Mesenchymal stem cell (in vitro differentiated cells and primary cell): Measurements from ENCODE around the gene MOGAT1.
A peak's percentile ranks its signal among the peaks of the same experiment; 100 is the strongest.

Source experiments
- DNase-seq: peaks from one replicate; pipeline ENCODE4 v3.0.0-alpha.2; 2013
- H2AFZ ChIP-seq: one replicate; pipeline ENCODE4 v1.6.1; 2013; ENCODE audit warnings: low read depth, mild to moderate bottlenecking, control low read depth, inconsistent platforms, low read length, moderate library complexity
- H2AK5ac ChIP-seq: 2 replicates; pipeline ENCODE4 v1.6.1; 2013; ENCODE audit warnings: low read length, moderate library complexity, mild to moderate bottlenecking, inconsistent platforms; ENCODE audit not compliant: severe bottlenecking
- H2BK120ac ChIP-seq: one replicate; pipeline ENCODE4 v1.6.1; 2013; ENCODE audit warnings: low read depth, mild to moderate bottlenecking, inconsistent platforms, low read length, moderate library complexity
- H2BK12ac ChIP-seq, 2 experiments: one replicate each; pipeline ENCODE4 v1.6.1; 2013; ENCODE audit warnings: inconsistent platforms in 2 of 2, low read length in 2 of 2, mild to moderate bottlenecking in 2 of 2, moderate library complexity in 2 of 2, control low read depth in 1 of 2
- H2BK15ac ChIP-seq: one replicate; pipeline ENCODE4 v1.6.1; 2013; ENCODE audit warnings: mild to moderate bottlenecking, low read depth, inconsistent platforms; ENCODE audit not compliant: poor library complexity, severe bottlenecking
- H2BK5ac ChIP-seq: 2 replicates; pipeline ENCODE4 v1.6.1; 2013; ENCODE audit warnings: low read depth, mild to moderate bottlenecking, low read length, control low read depth, inconsistent platforms; ENCODE audit not compliant: poor library complexity, severe bottlenecking
- H3K14ac ChIP-seq, 2 experiments: one replicate each; pipeline ENCODE4 v1.6.1; 2013; ENCODE audit warnings: inconsistent platforms in 2 of 2, low read length in 2 of 2, control low read depth in 1 of 2, mild to moderate bottlenecking in 1 of 2, moderate library complexity in 1 of 2
- H3K18ac ChIP-seq, 2 experiments: one replicate each; pipeline ENCODE4 v1.6.1; 2013; ENCODE audit warnings: inconsistent platforms in 2 of 2, low read length in 2 of 2, control low read depth in 1 of 2, low read depth in 1 of 2, mild to moderate bottlenecking in 1 of 2
- H3K23ac ChIP-seq, 2 experiments: one replicate each; pipeline ENCODE4 v1.6.1; 2013; ENCODE audit warnings: inconsistent platforms in 2 of 2, low read length in 2 of 2, mild to moderate bottlenecking in 2 of 2, moderate library complexity in 2 of 2, control low read depth in 1 of 2
- H3K27ac ChIP-seq: 2 replicates; pipeline ENCODE4 v1.5.1; 2013; ENCODE audit warnings: mild to moderate bottlenecking, moderate library complexity, low read length, control low read depth, inconsistent platforms; ENCODE audit not compliant: poor library complexity, severe bottlenecking
- H3K27me3 ChIP-seq, 2 experiments: 2 replicates each; pipeline versions ENCODE4 v1.6.1 to v1.7.0; 2013; ENCODE audit warnings: low read length in 2 of 2, mild to moderate bottlenecking in 2 of 2, moderate library complexity in 2 of 2, control low read depth in 1 of 2, inconsistent platforms in 1 of 2; ENCODE audit not compliant: control insufficient read depth in 1 of 2, insufficient read depth in 1 of 2
- H3K36me3 ChIP-seq, 2 experiments: 2 replicates each; pipeline versions ENCODE4 v1.6.1 to v1.7.0; 2013; ENCODE audit warnings: low read length in 2 of 2, control low read depth in 1 of 2, inconsistent platforms in 1 of 2, low read depth in 1 of 2, mild to moderate bottlenecking in 1 of 2; ENCODE audit not compliant: insufficient read depth in 2 of 2, control insufficient read depth in 1 of 2
- H3K4ac ChIP-seq, 2 experiments: one replicate each; pipeline ENCODE4 v1.6.1; 2013; ENCODE audit warnings: inconsistent platforms in 2 of 2, low read length in 2 of 2, mild to moderate bottlenecking in 2 of 2, moderate library complexity in 2 of 2, control low read depth in 1 of 2, low read depth in 1 of 2
- H3K4me1 ChIP-seq: 2 replicates; pipeline ENCODE4 v1.6.1; 2013; ENCODE audit warnings: low read depth, low read length, control low read depth; ENCODE audit not compliant: control insufficient read depth, insufficient read depth
- H3K4me2 ChIP-seq: 2 replicates; pipeline ENCODE4 v1.6.1; 2013; ENCODE audit warnings: low read length, mild to moderate bottlenecking, inconsistent platforms; ENCODE audit not compliant: poor library complexity, severe bottlenecking
- H3K4me3 ChIP-seq, 2 experiments: 2 replicates each; pipeline versions ENCODE4 v1.5.1 to v1.7.0; 2013; ENCODE audit warnings: low read length in 2 of 2, mild to moderate bottlenecking in 2 of 2, control low read depth in 1 of 2, low read depth in 1 of 2; ENCODE audit not compliant: insufficient read depth in 1 of 2
- H3K79me1 ChIP-seq: replicated peaks from 2 replicates; pipeline ENCODE4 v1.6.1; 2013; ENCODE audit warnings: mild to moderate bottlenecking, control low read depth, low read length, inconsistent platforms; ENCODE audit not compliant: poor library complexity, severe bottlenecking
- H3K9ac ChIP-seq: 2 replicates; pipeline ENCODE4 v1.7.0; 2013; ENCODE audit warnings: mild to moderate bottlenecking, low read length, moderate library complexity
- H3K9me3 ChIP-seq: 2 replicates; pipeline ENCODE4 v1.7.0; 2013; ENCODE audit warnings: mild to moderate bottlenecking, low read length; ENCODE audit not compliant: control insufficient read depth
- H4K8ac ChIP-seq: one replicate; pipeline ENCODE4 v1.6.1; 2013; ENCODE audit warnings: inconsistent platforms, mild to moderate bottlenecking, low read length, moderate library complexity
- H4K91ac ChIP-seq: one replicate; pipeline ENCODE4 v1.6.1; 2013; ENCODE audit warnings: mild to moderate bottlenecking, low read length, inconsistent platforms
- WGBS: methylation state at CpG from one replicate; pipeline ENCODE4 v1.1.7; 2013; ENCODE audit warnings: mixed read lengths; 5-methylcytosine and 5-hydroxymethylcytosine counted together

Gene MOGAT1

DNA sequence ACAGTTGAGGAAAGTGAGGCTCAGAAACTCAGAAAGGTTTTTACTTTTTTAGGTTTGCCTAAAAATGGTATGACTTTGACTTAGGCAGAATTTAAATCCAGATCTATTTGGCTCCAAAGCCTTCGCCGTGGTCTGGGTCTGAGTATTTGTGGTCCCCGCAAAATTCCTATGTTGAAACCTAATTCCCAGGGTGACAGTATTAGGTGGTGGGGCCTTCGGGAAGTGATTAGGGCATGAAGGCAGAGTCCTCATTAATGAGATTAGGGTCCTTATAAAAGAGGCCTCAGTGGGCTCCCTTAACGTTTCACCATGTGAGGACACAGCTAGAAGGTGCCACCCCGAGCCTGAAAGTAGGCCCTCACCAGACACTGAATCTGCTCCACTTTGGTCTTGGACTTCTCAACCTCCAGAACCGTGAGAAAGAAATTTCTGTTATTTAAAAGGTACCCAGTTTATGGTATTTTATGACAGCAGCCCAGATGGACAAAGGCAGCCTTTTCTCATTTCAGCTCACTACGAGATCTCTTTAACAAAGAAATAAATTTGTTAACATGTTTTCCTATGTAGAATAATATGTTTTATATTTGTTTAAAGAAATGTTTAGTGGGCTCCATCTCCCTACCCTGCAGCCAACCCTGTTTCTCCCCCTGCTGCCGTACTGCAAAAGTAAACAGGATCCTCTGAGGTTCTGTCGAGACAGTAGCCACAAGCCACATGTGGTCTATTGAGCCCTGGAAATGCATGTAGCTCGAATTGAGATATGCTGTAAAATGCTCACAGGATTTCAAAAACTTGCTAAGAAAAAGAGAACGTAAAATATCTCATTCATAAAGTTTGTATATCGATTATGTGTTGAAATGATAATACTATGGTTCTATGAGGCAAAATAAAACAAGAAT is 80.6 kb downstream of the MOGAT1 start:
- 78% methylated on average over 10 of the region's 13 CpGs for WGBS

DNA sequence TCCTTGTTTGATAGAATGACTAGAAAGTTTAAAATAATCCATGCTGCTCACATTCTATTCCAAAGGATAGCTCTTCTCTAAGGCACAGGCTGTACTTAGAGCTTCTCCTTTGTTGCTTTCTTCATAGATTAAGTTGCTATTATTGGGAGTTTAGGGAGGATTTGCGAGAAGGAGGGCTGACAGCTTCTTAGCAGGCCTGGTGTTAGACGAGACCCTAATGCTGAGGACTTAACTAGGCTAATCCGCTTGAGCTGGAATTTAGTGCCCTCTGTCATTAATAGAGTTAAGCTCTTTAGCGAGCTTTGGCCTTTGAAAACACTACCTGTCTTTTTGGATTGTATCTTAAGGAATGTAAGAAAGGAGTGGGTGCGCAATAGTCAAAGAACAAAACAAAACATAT is 81.3 kb downstream of the MOGAT1 start:
- Histone ChIP-seq H3K23ac (no peak overlapping the region), H3K36me3 (no peaks in the 10 kb centered on the region), H2BK120ac (no peak overlapping the region), H3K27me3 (no peaks in the 10 kb centered on the region), H3K79me1 (no peaks in the 10 kb centered on the region), H2BK5ac (no peak overlapping the region), H3K9ac (no peak overlapping the region), H4K8ac (no peak overlapping the region), H3K4ac (no peak overlapping the region), H2AFZ (no peak overlapping the region), H3K18ac (no peak overlapping the region), H3K14ac (no peak overlapping the region), H3K4me2 (no peak overlapping the region), H2AK5ac (no peak overlapping the region), H3K9me3 (no peaks in the 10 kb centered on the region), H2BK15ac (no peak overlapping the region), H3K4me1 (peaks cover 7% of the 10 kb centered on the region), H2BK12ac (no peak overlapping the region), H4K91ac (no peak overlapping the region), H3K4me3 (no peak overlapping the region), H3K27ac (no peak overlapping the region)
- peak; percentile 8 for DNase-seq
- WGBS, result 75% methylated on average over 4 of the region's 5 CpGs

More for the DNA sequence above, 80.6 kb downstream of the MOGAT1 start:
- H2BK12ac ChIP-seq, result no peak overlapping the region
- peak overlapping the region; percentile 10 for H2AK5ac ChIP-seq
- H3K14ac ChIP-seq, result no peak overlapping the region
- no peak overlapping the region for H3K27ac ChIP-seq
- H3K23ac ChIP-seq, result no peak overlapping the region
- no peaks in the 10 kb centered on the region for H3K9me3 ChIP-seq
- no peak overlapping the region for H4K8ac ChIP-seq
- no peak overlapping the region for H2BK5ac ChIP-seq
- H4K91ac ChIP-seq, result no peak overlapping the region
- H3K9ac ChIP-seq, result no peak overlapping the region
- H3K18ac ChIP-seq, result no peak overlapping the region
- H3K4me2 ChIP-seq, result no peak overlapping the region
- H3K79me1 ChIP-seq, result no peaks in the 10 kb centered on the region
- H3K4me3 ChIP-seq, result no peak overlapping the region
- H3K4ac ChIP-seq, result no peak overlapping the region
- peak overlapping the region; percentile 37 for H2BK15ac ChIP-seq
- no peaks in the 10 kb centered on the region for H3K27me3 ChIP-seq
- no peak overlapping the region for H2AFZ ChIP-seq
- DNase-seq, result peak; percentile 8
- H2BK120ac ChIP-seq, result no peak overlapping the region
- H3K4me1 ChIP-seq, result peaks cover 7% of the 10 kb centered on the region
- H3K36me3 ChIP-seq, result no peaks in the 10 kb centered on the region

DNA sequence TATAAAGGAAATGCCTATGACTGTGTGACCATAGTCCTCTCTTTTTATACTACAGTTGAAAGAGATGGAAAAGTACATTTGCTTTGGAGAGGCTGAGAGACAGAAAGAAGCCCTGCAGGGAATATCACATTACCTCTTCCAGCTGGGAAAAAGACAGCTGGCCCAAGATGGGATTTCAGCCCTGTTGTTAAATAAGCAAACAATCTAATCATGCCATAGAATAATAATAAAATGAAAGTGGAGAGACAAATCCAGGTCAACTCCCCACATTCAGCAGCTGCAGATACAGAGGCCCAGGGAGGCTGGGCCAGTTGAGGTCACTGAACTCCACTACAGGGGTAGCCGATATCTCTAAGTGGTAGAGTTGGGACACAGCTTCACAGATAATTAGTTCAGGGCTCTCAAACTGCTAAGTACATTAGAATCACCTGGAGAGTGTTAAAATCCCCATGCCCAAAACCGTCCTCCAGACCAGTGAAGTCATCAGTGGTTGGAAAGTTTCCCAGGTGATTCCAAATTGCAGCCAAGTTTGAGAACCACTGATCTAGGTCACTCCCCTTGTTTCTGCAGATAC is 81.9 kb downstream of the MOGAT1 start:
- Histone ChIP-seq H2BK5ac (no peak overlapping the region), H3K36me3 (no peaks in the 10 kb centered on the region), H3K9me3 (no peaks in the 10 kb centered on the region), H2BK120ac (no peak overlapping the region), H3K23ac (no peak overlapping the region), H3K4me1 (peaks cover 7% of the 10 kb centered on the region), H3K27me3 (no peaks in the 10 kb centered on the region), H3K18ac (no peak overlapping the region), H2BK15ac (no peak overlapping the region), H2BK12ac (peak overlapping the region in 1 of 2 experiments; percentile 15), H4K91ac (no peak overlapping the region), H3K4me2 (no peak overlapping the region), H2AK5ac (no peak overlapping the region), H4K8ac (no peak overlapping the region), H3K79me1 (no peaks in the 10 kb centered on the region), H3K4ac (no peak overlapping the region), H3K14ac (no peak overlapping the region), H3K27ac (peak overlapping the region; percentile 59), H2AFZ (no peak overlapping the region), H3K9ac (no peak overlapping the region), H3K4me3 (peak overlapping the region in 1 of 2 experiments; percentile 19)
- WGBS, result 56% methylated on average over 1 of the region's 2 CpGs
- DNase-seq, result peak; percentile 31

DNA sequence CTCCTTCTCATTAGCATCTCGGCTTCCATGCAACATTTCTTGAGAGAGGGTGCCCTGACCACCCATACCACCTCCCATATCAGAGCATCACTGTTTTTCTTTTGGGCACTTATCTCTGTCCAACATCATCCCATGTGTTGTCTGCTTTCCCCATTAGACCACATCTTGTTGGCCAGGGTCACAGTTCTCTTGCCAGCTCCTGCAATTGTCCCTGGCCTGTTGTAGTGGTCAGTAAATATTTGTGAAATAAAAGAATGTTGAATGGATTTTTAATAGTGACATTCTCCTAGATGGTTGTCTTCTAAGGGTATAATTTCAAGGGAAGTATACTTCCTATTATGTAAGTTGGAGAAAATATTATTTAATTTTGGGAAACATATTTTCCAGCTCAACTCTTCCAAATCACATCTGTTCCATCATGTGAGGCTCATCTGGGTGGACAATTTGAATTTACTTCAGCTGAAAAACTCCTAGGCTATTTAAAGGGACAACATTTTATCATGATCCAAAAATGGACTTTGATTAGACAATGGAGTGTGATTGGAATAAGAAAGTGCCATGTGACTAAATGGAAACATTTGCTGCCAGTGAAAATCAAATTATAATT is 83.0 kb downstream of the MOGAT1 start:
- WGBS, result 98% methylated on average over 1 of the region's 1 CpG
- H2BK5ac ChIP-seq, result no peak overlapping the region
- H2BK12ac ChIP-seq, result no peak overlapping the region
- DNase-seq, result no peak
- H3K4me1 ChIP-seq, result peaks cover 7% of the 10 kb centered on the region
- H2AK5ac ChIP-seq, result no peak overlapping the region
- H3K27ac ChIP-seq, result no peak overlapping the region
- H3K23ac ChIP-seq, result no peak overlapping the region
- H2BK120ac ChIP-seq, result no peak overlapping the region
- no peak overlapping the region for H3K18ac ChIP-seq
- no peak overlapping the region for H2AFZ ChIP-seq
- H3K4ac ChIP-seq, result no peak overlapping the region
- H2BK15ac ChIP-seq, result no peak overlapping the region
- no peak overlapping the region for H3K14ac ChIP-seq
- H3K9ac ChIP-seq, result no peak overlapping the region
- no peaks in the 10 kb centered on the region for H3K27me3 ChIP-seq
- H4K91ac ChIP-seq, result no peak overlapping the region
- no peaks in the 10 kb centered on the region for H3K79me1 ChIP-seq
- no peak overlapping the region for H3K4me3 ChIP-seq
- H4K8ac ChIP-seq, result no peak overlapping the region
- no peaks in the 10 kb centered on the region for H3K36me3 ChIP-seq
- H3K4me2 ChIP-seq, result no peak overlapping the region
- H3K9me3 ChIP-seq, result no peaks in the 10 kb centered on the region
